AG04450 (cell line): ENCODE results near the gene ODC1. TPM values are rescaled to one million over a fixed set of nuclear protein-coding genes. Genes with fewer than 3 reads are reported as not detected.

ENCODE experiments used
- CTCF ChIA-PET: fragments of 300-600, 350-600 bp; formaldehyde crosslinking; extraction: SDS; loops from one replicate; lab custom pipeline; 2022; ENCODE audit warnings: antibody characterized with exemption, inconsistent platforms; lab: Charles Lee
- POLR2A ChIA-PET: fragments of 350-600 bp; formaldehyde crosslinking; extraction: SDS; loops from one replicate; lab custom pipeline; 2021; ENCODE audit warnings: antibody characterized with exemption, inconsistent platforms; lab: Yijun Ruan, JAX
- DNase-seq: peaks from one replicate; pipeline ENCODE4 v3.0.0-alpha.2; 2011; ENCODE audit warnings: low read depth, low spot score
- H3K27ac ChIP-seq: one replicate; pipeline ENCODE4 v1.5.1; 2012; ENCODE audit warnings: low read depth, low read length, control low read depth
- H3K27me3 ChIP-seq: one replicate; pipeline ENCODE4 v1.6.0; 2012; ENCODE audit warnings: low read length; ENCODE audit not compliant: control insufficient read depth, insufficient read depth
- H3K4me3 ChIP-seq: 2 replicates; pipeline ENCODE4 v1.5.1; 2011; ENCODE audit warnings: mild to moderate bottlenecking, low read depth, low read length, control low read depth
- H3K9me3 ChIP-seq: 2 replicates; pipeline ENCODE4 v1.5.1; 2012; ENCODE audit warnings: low read length; ENCODE audit not compliant: control insufficient read depth, insufficient read depth
- polyA plus RNA-seq: library from polyadenylated mRNA; depleted of rRNA; stranded (reverse); fragments of >200 nt; gene quantifications from 2 replicates; pipeline ENCODE4 v1.2.3, GENCODE V29; 2011
- TF ChIP-seq, protein P1 (sequence below): IDR thresholded peaks from 2 replicates; pipeline ENCODE4 v1.5.1; 2011; ENCODE audit warnings: low read depth, low read length, control low read depth, inconsistent platforms

Gene ODC1
- polyA plus RNA-seq, 1 experiment = 168 TPM

- Histone ChIP-seq H3K4me3 (no peak overlapping the region), H3K27ac (no peak overlapping the region), H3K27me3 (peaks cover 45% of the 10 kb centered on the region), H3K9me3 (no peaks in the 10 kb centered on the region)
- CTCF ChIA-PET = interaction anchor here (0.6 to 2.1 kb wide), 3 partner anchors 10 to 340 kb away, joined by 4 to 6 read pairs (median 4); no protein-coding TSS in a partner anchor
- POLR2A ChIA-PET = no interaction called here
- TF ChIP-seq, protein P1, sequence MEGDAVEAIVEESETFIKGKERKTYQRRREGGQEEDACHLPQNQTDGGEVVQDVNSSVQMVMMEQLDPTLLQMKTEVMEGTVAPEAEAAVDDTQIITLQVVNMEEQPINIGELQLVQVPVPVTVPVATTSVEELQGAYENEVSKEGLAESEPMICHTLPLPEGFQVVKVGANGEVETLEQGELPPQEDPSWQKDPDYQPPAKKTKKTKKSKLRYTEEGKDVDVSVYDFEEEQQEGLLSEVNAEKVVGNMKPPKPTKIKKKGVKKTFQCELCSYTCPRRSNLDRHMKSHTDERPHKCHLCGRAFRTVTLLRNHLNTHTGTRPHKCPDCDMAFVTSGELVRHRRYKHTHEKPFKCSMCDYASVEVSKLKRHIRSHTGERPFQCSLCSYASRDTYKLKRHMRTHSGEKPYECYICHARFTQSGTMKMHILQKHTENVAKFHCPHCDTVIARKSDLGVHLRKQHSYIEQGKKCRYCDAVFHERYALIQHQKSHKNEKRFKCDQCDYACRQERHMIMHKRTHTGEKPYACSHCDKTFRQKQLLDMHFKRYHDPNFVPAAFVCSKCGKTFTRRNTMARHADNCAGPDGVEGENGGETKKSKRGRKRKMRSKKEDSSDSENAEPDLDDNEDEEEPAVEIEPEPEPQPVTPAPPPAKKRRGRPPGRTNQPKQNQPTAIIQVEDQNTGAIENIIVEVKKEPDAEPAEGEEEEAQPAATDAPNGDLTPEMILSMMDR = no peak
- DNase-seq = no peak
Measured at GRCh38 chr2:10482913-10483312, 34.8 kb upstream of the ODC1 start.

- ChIA-PET CTCF (interaction anchor here (0.6 to 2.1 kb wide), 3 partner anchors 10 to 339 kb away, joined by 4 to 6 read pairs (median 4); no protein-coding TSS in a partner anchor), POLR2A (no interaction called here)
- TF ChIP-seq, protein P1 = no peak
- no peak overlapping the region for H3K4me3 ChIP-seq
- peaks cover 42% of the 10 kb centered on the region for H3K27me3 ChIP-seq
- H3K9me3 ChIP-seq = no peaks in the 10 kb centered on the region
- no peak overlapping the region for H3K27ac ChIP-seq
- DNase-seq = no peak
Measured at GRCh38 chr2:10482460-10482859, 34.3 kb upstream of the ODC1 start.

GRCh38 chr2:10481666-10482157 lies 33.6 kb upstream of the ODC1 start:
- TF ChIP-seq, protein P1 = no peak
- CTCF ChIA-PET = interaction anchor here (2.1 kb wide), 1 partner anchor 9 kb away, joined by 4 read pairs; no protein-coding TSS in a partner anchor
- Histone ChIP-seq H3K27ac (no peak overlapping the region), H3K4me3 (no peak overlapping the region), H3K9me3 (no peaks in the 10 kb centered on the region), H3K27me3 (peaks cover 35% of the 10 kb centered on the region)
- no peak for DNase-seq
- POLR2A ChIA-PET = no interaction called here

DNA sequence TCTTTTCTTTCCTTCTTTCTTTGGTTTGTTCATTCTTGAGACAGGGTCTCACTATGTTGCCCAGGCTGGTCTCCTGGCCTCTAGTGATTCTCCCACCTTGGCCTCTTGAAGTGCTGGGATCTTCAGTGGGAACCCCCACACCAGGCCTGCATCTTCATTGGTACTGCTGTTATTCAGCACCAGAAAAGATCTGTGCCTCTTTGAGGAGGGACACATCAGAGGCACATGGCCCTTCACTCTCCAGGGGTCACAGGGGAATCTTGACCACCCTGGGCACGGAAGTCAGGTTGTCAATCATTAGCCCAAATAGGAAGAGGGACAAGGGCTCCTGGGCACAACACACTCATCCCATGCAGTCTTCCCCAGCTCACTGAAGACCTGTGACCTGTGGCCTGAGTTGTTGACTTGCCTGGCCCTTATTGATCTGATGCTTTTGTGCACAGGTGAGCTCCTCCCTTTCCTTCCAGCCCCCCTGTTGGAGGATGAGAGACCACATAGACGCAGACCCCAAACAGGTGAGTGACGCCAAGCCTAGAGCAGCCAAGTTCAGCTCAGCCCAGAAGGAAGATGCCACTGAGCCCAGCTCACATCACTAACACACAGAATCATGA lies 33.0 kb upstream of the ODC1 start:
- TF ChIP-seq, protein P1 = no peak
- no peak overlapping the region for H3K4me3 ChIP-seq
- no peak for DNase-seq
- CTCF ChIA-PET = interaction anchor here (2.1 kb wide), 1 partner anchor 9 kb away, joined by 4 read pairs; no protein-coding TSS in a partner anchor
- no peaks in the 10 kb centered on the region for H3K9me3 ChIP-seq
- no peak overlapping the region for H3K27ac ChIP-seq
- peaks cover 31% of the 10 kb centered on the region for H3K27me3 ChIP-seq
- POLR2A ChIA-PET = no interaction called here

DNA sequence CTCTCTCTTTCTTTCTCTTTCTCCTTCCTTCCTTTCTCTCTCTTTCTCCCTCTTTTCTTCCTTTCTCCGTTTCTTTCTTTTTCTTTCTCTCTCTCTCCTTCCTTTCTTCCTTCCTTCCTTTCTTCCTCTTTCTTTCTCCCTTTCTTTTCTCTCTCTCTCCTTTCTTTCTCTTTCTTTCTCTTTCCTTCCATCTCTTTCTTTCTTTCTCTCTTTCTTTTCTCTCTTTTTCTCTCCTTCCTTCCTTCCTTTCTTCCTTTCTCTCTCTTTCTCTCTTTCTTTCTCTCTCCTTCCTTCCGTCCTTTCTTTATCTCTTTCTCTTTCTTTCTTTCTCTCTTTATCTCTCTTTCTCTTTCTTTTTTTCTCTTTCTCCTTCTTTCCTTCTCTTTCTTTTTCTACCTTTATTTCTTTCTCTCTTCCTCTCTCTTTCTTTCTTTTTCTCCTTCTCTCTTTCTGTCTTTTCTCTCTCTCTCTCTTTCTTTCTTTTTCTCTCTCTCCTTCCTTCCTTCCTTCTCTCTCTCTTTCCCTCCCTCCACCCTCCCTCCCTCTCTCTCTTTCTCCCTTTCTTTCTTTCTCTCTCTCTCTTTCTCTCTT lies 32.3 kb upstream of the ODC1 start:
- ChIA-PET POLR2A (no interaction called here), CTCF (no interaction called here)
- no peaks in the 10 kb centered on the region for H3K9me3 ChIP-seq
- H3K27ac ChIP-seq = no peak overlapping the region
- TF ChIP-seq, protein P1 = no peak
- peaks cover 31% of the 10 kb centered on the region for H3K27me3 ChIP-seq
- no peak for DNase-seq
- H3K4me3 ChIP-seq = no peak overlapping the region
